GM23338 (cell line): Measurements from ENCODE around the gene F12. TPM values are rescaled to one million over a fixed set of nuclear protein-coding genes. Genes with fewer than 3 reads are reported as not detected.

ENCODE experiments used
- ATAC-seq: fragments of 200-7000 bp; cut with Tn5 transposase; 3 replicates; pipeline ENCODE4 v1.9.1; 2020
- DNase-seq: peaks from one replicate; pipeline ENCODE4 v3.0.0-alpha.2; 2015; ENCODE audit warnings: low spot score
- H2AFZ ChIP-seq: fragments of 200-600 bp; sonication (generic); 2 replicates; pipeline ENCODE4 v1.8.0; 2016; ENCODE audit warnings: antibody characterized with exemption, mild to moderate bottlenecking, moderate library complexity
- H3F3A ChIP-seq: fragments of 200-600 bp; sonication (generic); replicated peaks from 2 replicates; pipeline ENCODE4 v1.8.0; 2017; ENCODE audit warnings: antibody characterized with exemption, mixed run types, low read depth
- H3K27ac ChIP-seq: fragments of 200-600 bp; sonication (generic); 2 replicates; pipeline ENCODE4 v1.6.1; 2016; ENCODE audit warnings: low read depth
- H3K27me3 ChIP-seq: fragments of 200-600 bp; sonication (generic); 2 replicates; pipeline ENCODE4 v1.8.0; 2016; ENCODE audit warnings: mild to moderate bottlenecking, mixed run types, moderate library complexity; ENCODE audit not compliant: insufficient read depth
- H3K36me3 ChIP-seq: fragments of 200-600 bp; sonication (generic); 2 replicates; pipeline ENCODE4 v1.8.0; 2016; ENCODE audit warnings: mild to moderate bottlenecking; ENCODE audit not compliant: insufficient read depth
- H3K4me1 ChIP-seq: fragments of 200-600 bp; sonication (generic); 2 replicates; pipeline ENCODE4 v1.8.0; 2016; ENCODE audit warnings: mild to moderate bottlenecking, moderate library complexity; ENCODE audit not compliant: insufficient read depth
- H3K4me2 ChIP-seq: fragments of 200-600 bp; sonication (generic); 2 replicates; pipeline ENCODE4 v1.7.1; 2017; ENCODE audit warnings: mixed run types
- H3K4me3 ChIP-seq: fragments of 200-600 bp; sonication (generic); 2 replicates; pipeline ENCODE4 v1.6.1; 2016; ENCODE audit warnings: mixed run types
- H3K79me2 ChIP-seq: fragments of 200-600 bp; sonication (generic); replicated peaks from 2 replicates; pipeline ENCODE4 v1.8.0; 2017; ENCODE audit warnings: mild to moderate bottlenecking; ENCODE audit not compliant: insufficient read depth
- H3K9me2 ChIP-seq: fragments of 200-600 bp; sonication (generic); 2 replicates; pipeline ENCODE4 v1.8.0; 2017; ENCODE audit not compliant: insufficient read depth
- H4K20me1 ChIP-seq: fragments of 200-600 bp; sonication (generic); replicated peaks from 2 replicates; pipeline ENCODE4 v1.8.0; 2017; ENCODE audit warnings: mild to moderate bottlenecking; ENCODE audit not compliant: insufficient read depth
- H3K27ac Mint-ChIP-seq: 2 replicates; pipeline ENCODE4 v1.8.0; 2020; ENCODE audit warnings: inconsistent platforms, mild to moderate bottlenecking, moderate library complexity, mixed read lengths
- H3K27me3 Mint-ChIP-seq: 3 replicates; pipeline ENCODE4 v1.8.0; 2022; ENCODE audit warnings: low read depth, mild to moderate bottlenecking, moderate library complexity, mixed read lengths, inconsistent platforms; ENCODE audit not compliant: insufficient read depth, poor library complexity
- H3K36me3 Mint-ChIP-seq: 3 replicates; pipeline ENCODE4 v1.8.0; 2021; ENCODE audit warnings: low read depth, mild to moderate bottlenecking, inconsistent platforms, moderate library complexity, mixed read lengths
- H3K4me1 Mint-ChIP-seq: 3 replicates; pipeline ENCODE4 v1.8.0; 2020; ENCODE audit warnings: mild to moderate bottlenecking, inconsistent platforms, mixed read lengths
- H3K4me3 Mint-ChIP-seq: 3 replicates; pipeline ENCODE4 v1.8.0; 2021; ENCODE audit warnings: moderate library complexity, mild to moderate bottlenecking, inconsistent platforms, mixed read lengths
- H3K9me3 Mint-ChIP-seq: 3 replicates; pipeline ENCODE4 v1.8.0; 2020; ENCODE audit warnings: moderate library complexity, mild to moderate bottlenecking, inconsistent platforms, mixed read lengths
- CREB1 ChIP-seq: fragments of 250-450 bp; sonication (Bioruptor Pico); IDR thresholded peaks from 2 replicates; pipeline ENCODE4 v1.5.0; 2020; ENCODE audit warnings: low read depth, mild to moderate bottlenecking, moderate library complexity
- CTCF ChIP-seq, 2 experiments: fragments of 200-600 bp in 1 of 2; sonication (generic) in 1 of 2; conservative IDR thresholded peaks; 2 replicates each; pipeline versions ENCODE4 v1.5.1 to v1.6.1; 2016 to 2017; ENCODE audit warnings: antibody characterized with exemption in 2 of 2, low read depth in 2 of 2, mild to moderate bottlenecking in 2 of 2, moderate library complexity in 1 of 2
- ETS1 ChIP-seq: IDR thresholded peaks from 2 replicates; pipeline ENCODE4 v1.6.1; 2016; ENCODE audit warnings: antibody characterized with exemption
- EZH2 ChIP-seq: fragments of 200-600 bp; sonication (generic); IDR thresholded peaks from one replicate; pipeline ENCODE4 v1.8.0; 2017; ENCODE audit warnings: antibody characterized with exemption, mild to moderate bottlenecking, low read depth; ENCODE audit not compliant: unreplicated experiment
- EZH2phosphoT487 ChIP-seq: fragments of 200-600 bp; sonication (generic); IDR thresholded peaks from one replicate; pipeline ENCODE4 v1.8.1; 2018; ENCODE audit warnings: antibody characterized with exemption; ENCODE audit not compliant: unreplicated experiment
- JUNB ChIP-seq: IDR thresholded peaks from one replicate; pipeline ENCODE4 v1.6.1; 2016; ENCODE audit warnings: antibody characterized with exemption; ENCODE audit not compliant: unreplicated experiment
- NANOG ChIP-seq: IDR thresholded peaks from 2 replicates; pipeline ENCODE4 v1.6.1; 2016; ENCODE audit warnings: antibody characterized with exemption, borderline replicate concordance
- POLR2AphosphoS5 ChIP-seq: IDR thresholded peaks from 2 replicates; pipeline ENCODE4 v1.6.1; 2016; ENCODE audit warnings: antibody characterized with exemption, low read depth
- REST ChIP-seq: IDR thresholded peaks from one replicate; pipeline ENCODE4 v1.6.1; 2018; ENCODE audit warnings: antibody characterized with exemption; ENCODE audit not compliant: unreplicated experiment
- STAT1 ChIP-seq: IDR thresholded peaks from one replicate; pipeline ENCODE4 v1.6.1; 2016; ENCODE audit warnings: antibody characterized with exemption; ENCODE audit not compliant: unreplicated experiment
- ZNF114 ChIP-seq: fragments of 250-450 bp; sonication (Bioruptor Pico); IDR thresholded peaks from 2 replicates; pipeline ENCODE4 v1.5.0; 2020; ENCODE audit warnings: mild to moderate bottlenecking, moderate library complexity
- ZNF331 ChIP-seq: fragments of 250-450 bp; sonication (Bioruptor Pico); IDR thresholded peaks from 2 replicates; pipeline ENCODE4 v1.5.0; 2020; ENCODE audit warnings: low read depth, mild to moderate bottlenecking, moderate library complexity
- ZNF462 ChIP-seq: fragments of 250-450 bp; sonication (Bioruptor Pico); IDR thresholded peaks from 2 replicates; pipeline ENCODE4 v1.5.0; 2020; ENCODE audit warnings: mild to moderate bottlenecking, moderate library complexity
- polyA plus RNA-seq: library from polyadenylated mRNA; unstranded; fragments of >200 nt; fragmentation: Nextera tagmentation; extraction: Ambion mirVana; gene quantifications from 2 replicates; pipeline ENCODE4 v1.2.1, GENCODE V29; 2016
- total RNA-seq: library from RNA; depleted of rRNA; stranded (reverse); fragments of >200 nt; shearing (Covaris generic); gene quantifications from 2 replicates; pipeline ENCODE4 v1.2.3, GENCODE V29; 2014

F12 gene
- total and polyA plus RNA-seq, 2 experiments from 2014 or later = 2.9 to 8.0 TPM

- DNase-seq (no peak), ATAC-seq (no peak)
- peaks cover 4% of the 10 kb centered on the region; the same call in 1 of the 2 replicates for H3K9me2 ChIP-seq
- H3F3A ChIP-seq = 0 out of 2 replicates have a peak, but pooled peaks cover 6% of the 10 kb centered on the region
- peaks cover 4% of the 10 kb centered on the region; the same call in 2 of the 3 replicates for H3K36me3 Mint-ChIP-seq
- no peak overlapping the region for H2AFZ ChIP-seq
- H3K36me3 ChIP-seq = peaks cover 3% of the 10 kb centered on the region; the same call in 1 of the 2 replicates
- no peak overlapping the region; the same call in 2 of the 3 replicates for H3K4me3 Mint-ChIP-seq
- no peak overlapping the region for H3K27ac Mint-ChIP-seq
- H3K4me3 ChIP-seq = no peak overlapping the region
- H3K4me2 ChIP-seq = no peak overlapping the region
- no peaks in the 10 kb centered on the region; the same call in 1 of the 2 replicates for H3K27me3 ChIP-seq
- H3K27ac ChIP-seq = no peak overlapping the region
- peaks cover 17% of the 10 kb centered on the region for H3K79me2 ChIP-seq
- H3K4me1 ChIP-seq = peaks cover 6% of the 10 kb centered on the region
- H3K9me3 Mint-ChIP-seq = no peaks in the 10 kb centered on the region; the same call in 2 of the 3 replicates
- TF ChIP-seq ZNF462 (CRISPR knock-in tag) (no peak), STAT1 (no peak), CREB1 (no peak), EZH2phosphoT487 (no peak), ZNF114 (CRISPR knock-in tag) (no peak), EZH2 (no peak), JUNB (no peak), NANOG (no peak), POLR2AphosphoS5 (no peak), REST (no peak), ETS1 (no peak), ZNF331 (CRISPR knock-in tag) (no peak), CTCF (conservative IDR thresholded peaks at IDR 0.05; ENCODE audit: low read depth in 2 of 2) (no peak)
- H4K20me1 ChIP-seq = no peaks in the 10 kb centered on the region; the same call in 1 of the 2 replicates
- H3K4me1 Mint-ChIP-seq = peaks cover 17% of the 10 kb centered on the region
- peaks cover 18% of the 10 kb centered on the region for H3K27me3 Mint-ChIP-seq
These were observed 54.7 kb downstream of the F12 start for GRCh38 chr5:177354711-177355110.
